Hepatocyte (in vitro differentiated cells): ENCODE data around the gene XIRP2. TPM values are rescaled to one million over a fixed set of nuclear protein-coding genes. Genes with fewer than 3 reads are reported as not detected.

Experiments
- DNase-seq: peaks from one replicate; pipeline ENCODE4 v3.0.0-alpha.2; 2016; ENCODE audit warnings: low spot score
- H2AFZ ChIP-seq: fragments of 200-600 bp; sonication (generic); 2 replicates; pipeline ENCODE4 v1.6.0; 2016; ENCODE audit warnings: antibody characterized with exemption, mild to moderate bottlenecking
- H3K27ac ChIP-seq: fragments of 200-600 bp; sonication (generic); 2 replicates; pipeline ENCODE4 v1.5.1; 2016; ENCODE audit warnings: mild to moderate bottlenecking
- H3K27me3 ChIP-seq: fragments of 200-600 bp; sonication (generic); 2 replicates; pipeline ENCODE4 v1.6.1; 2016
- H3K36me3 ChIP-seq: fragments of 200-600 bp; sonication (generic); replicated peaks from 2 replicates; pipeline ENCODE4 v1.5.1; 2016; ENCODE audit warnings: low read depth; ENCODE audit not compliant: insufficient read depth
- H3K4me1 ChIP-seq: fragments of 200-600 bp; sonication (generic); 2 replicates; pipeline ENCODE4 v1.5.1; 2016; ENCODE audit warnings: mild to moderate bottlenecking, moderate library complexity; ENCODE audit not compliant: insufficient read depth
- H3K4me2 ChIP-seq: fragments of 200-600 bp; sonication (generic); 2 replicates; pipeline ENCODE4 v1.6.0; 2016
- H3K4me3 ChIP-seq: fragments of 200-600 bp; sonication (generic); 2 replicates; pipeline ENCODE4 v1.5.1; 2016; ENCODE audit warnings: mild to moderate bottlenecking
- H3K79me2 ChIP-seq: fragments of 200-600 bp; sonication (generic); 2 replicates; pipeline ENCODE4 v1.6.0; 2017; ENCODE audit warnings: mild to moderate bottlenecking
- H3K9me2 ChIP-seq: fragments of 200-600 bp; sonication (generic); replicated peaks from 2 replicates; pipeline ENCODE4 v1.6.0; 2017; ENCODE audit warnings: mild to moderate bottlenecking; ENCODE audit not compliant: insufficient read depth
- H3K9me3 ChIP-seq: fragments of 200-600 bp; sonication (generic); 2 replicates; pipeline ENCODE4 v1.5.1; 2016; ENCODE audit warnings: low read depth, mild to moderate bottlenecking
- H4K20me1 ChIP-seq: fragments of 200-600 bp; sonication (generic); 2 replicates; pipeline ENCODE4 v1.6.0; 2016; ENCODE audit warnings: mild to moderate bottlenecking; ENCODE audit not compliant: insufficient read depth, poor library complexity, severe bottlenecking
- CTCF ChIP-seq: fragments of 200-600 bp; sonication (generic); IDR thresholded peaks from 2 replicates; pipeline ENCODE4 v1.5.1; 2016; ENCODE audit warnings: antibody characterized with exemption, mild to moderate bottlenecking; ENCODE audit not compliant: poor library complexity
- EZH2 ChIP-seq: fragments of 200-600 bp; sonication (generic); IDR thresholded peaks from 2 replicates; pipeline ENCODE4 v1.6.1; 2016; ENCODE audit warnings: antibody characterized with exemption, mild to moderate bottlenecking, borderline replicate concordance
- EZH2phosphoT487 ChIP-seq: fragments of 200-600 bp; sonication (generic); IDR thresholded peaks from one replicate; pipeline ENCODE4 v1.6.1; 2018; ENCODE audit warnings: antibody characterized with exemption, mild to moderate bottlenecking, low read depth, moderate library complexity; ENCODE audit not compliant: unreplicated experiment, severe bottlenecking
- WGBS: methylation state at CpG from one replicate; pipeline ENCODE4 v1.1.6; 2016; ENCODE audit warnings: low lambda C conversion rate; ENCODE audit errors: missing lambda C conversion rate; 5-methylcytosine and 5-hydroxymethylcytosine counted together
- polyA plus RNA-seq: library from polyadenylated mRNA; unstranded; fragments of >200 nt; fragmentation: Nextera tagmentation; extraction: Ambion mirVana; gene quantifications from 2 replicates; pipeline ENCODE4 v1.2.1, GENCODE V29; 2016
- total RNA-seq: library from RNA; depleted of rRNA; stranded (reverse); fragments of >200 nt; gene quantifications from 2 replicates; pipeline ENCODE4 v1.2.3, GENCODE V29; 2014

Gene XIRP2
- total and polyA plus RNA-seq, 2 experiments from 2014 or later, result not detected

- no peaks in the 10 kb centered on the region for H3K9me2 ChIP-seq
- DNase-seq, result no peak
- H3K4me1 ChIP-seq, result no peaks in the 10 kb centered on the region
- H3K4me2 ChIP-seq, result no peak overlapping the region
- no peaks in the 10 kb centered on the region for H4K20me1 ChIP-seq
- no peaks in the 10 kb centered on the region for H3K36me3 ChIP-seq
- WGBS, result 83% methylated on average over 4 of the region's 4 CpGs
- H3K27ac ChIP-seq, result no peak overlapping the region
- no peak for TF ChIP-seq CTCF
- no peak for TF ChIP-seq EZH2
- no peaks in the 10 kb centered on the region for H3K79me2 ChIP-seq
- H2AFZ ChIP-seq, result no peak overlapping the region
- no peaks in the 10 kb centered on the region for H3K9me3 ChIP-seq
- H3K4me3 ChIP-seq, result no peak overlapping the region
- no peaks in the 10 kb centered on the region for H3K27me3 ChIP-seq
These were observed 112.9 kb downstream of the XIRP2 start for GRCh38 chr2:167001165-167001564.

GRCh38 chr2:167005096-167005495 lies 116.8 kb downstream of the XIRP2 start:
- H3K27ac ChIP-seq, result no peak overlapping the region
- no peak overlapping the region for H3K4me2 ChIP-seq
- no peaks in the 10 kb centered on the region for H3K9me2 ChIP-seq
- H3K27me3 ChIP-seq, result no peaks in the 10 kb centered on the region
- no peaks in the 10 kb centered on the region for H3K9me3 ChIP-seq
- TF ChIP-seq CTCF (no peak), EZH2 (no peak), EZH2phosphoT487 (no peak)
- no peak overlapping the region for H3K4me3 ChIP-seq
- DNase-seq, result no peak
- no peaks in the 10 kb centered on the region for H3K79me2 ChIP-seq
- H3K4me1 ChIP-seq, result no peaks in the 10 kb centered on the region
- no peak overlapping the region for H2AFZ ChIP-seq
- no peaks in the 10 kb centered on the region for H4K20me1 ChIP-seq
- H3K36me3 ChIP-seq, result no peaks in the 10 kb centered on the region

GRCh38 chr2:167013227-167013626 lies 124.9 kb downstream of the XIRP2 start:
- Histone ChIP-seq H3K27me3 (no peaks in the 10 kb centered on the region), H3K9me2 (no peaks in the 10 kb centered on the region), H2AFZ (no peak overlapping the region), H3K4me1 (no peaks in the 10 kb centered on the region), H3K4me2 (no peak overlapping the region), H4K20me1 (no peaks in the 10 kb centered on the region), H3K27ac (no peak overlapping the region), H3K79me2 (no peaks in the 10 kb centered on the region), H3K36me3 (no peaks in the 10 kb centered on the region), H3K9me3 (no peaks in the 10 kb centered on the region), H3K4me3 (no peak overlapping the region)
- no peak for DNase-seq
- TF ChIP-seq EZH2phosphoT487, result no peak
- WGBS, result 50% methylated on average over 1 of the region's 1 CpG

- H2AFZ ChIP-seq, result no peak overlapping the region
- H3K27ac ChIP-seq, result no peak overlapping the region
- H3K4me2 ChIP-seq, result no peak overlapping the region
- no peaks in the 10 kb centered on the region for H3K79me2 ChIP-seq
- H3K4me3 ChIP-seq, result no peak overlapping the region
- WGBS, result 93% methylated on average over 3 of the region's 3 CpGs
- H4K20me1 ChIP-seq, result no peaks in the 10 kb centered on the region
- DNase-seq, result no peak
- H3K36me3 ChIP-seq, result no peaks in the 10 kb centered on the region
- H3K9me3 ChIP-seq, result no peaks in the 10 kb centered on the region
- TF ChIP-seq EZH2, result no peak
- TF ChIP-seq EZH2phosphoT487, result no peak
- no peak for TF ChIP-seq CTCF
- H3K27me3 ChIP-seq, result no peaks in the 10 kb centered on the region
- H3K9me2 ChIP-seq, result no peaks in the 10 kb centered on the region
- H3K4me1 ChIP-seq, result no peaks in the 10 kb centered on the region
These were observed 127.5 kb downstream of the XIRP2 start for GRCh38 chr2:167015806-167016205.
